ENCODE measurements around the gene SHC1. TPM values are rescaled to one million over a fixed set of nuclear protein-coding genes. Genes with fewer than 3 reads are reported as not detected.

The SHC1 gene
- total RNA-seq, 1 donor from 2014 or later, result 176 TPM

DNA sequence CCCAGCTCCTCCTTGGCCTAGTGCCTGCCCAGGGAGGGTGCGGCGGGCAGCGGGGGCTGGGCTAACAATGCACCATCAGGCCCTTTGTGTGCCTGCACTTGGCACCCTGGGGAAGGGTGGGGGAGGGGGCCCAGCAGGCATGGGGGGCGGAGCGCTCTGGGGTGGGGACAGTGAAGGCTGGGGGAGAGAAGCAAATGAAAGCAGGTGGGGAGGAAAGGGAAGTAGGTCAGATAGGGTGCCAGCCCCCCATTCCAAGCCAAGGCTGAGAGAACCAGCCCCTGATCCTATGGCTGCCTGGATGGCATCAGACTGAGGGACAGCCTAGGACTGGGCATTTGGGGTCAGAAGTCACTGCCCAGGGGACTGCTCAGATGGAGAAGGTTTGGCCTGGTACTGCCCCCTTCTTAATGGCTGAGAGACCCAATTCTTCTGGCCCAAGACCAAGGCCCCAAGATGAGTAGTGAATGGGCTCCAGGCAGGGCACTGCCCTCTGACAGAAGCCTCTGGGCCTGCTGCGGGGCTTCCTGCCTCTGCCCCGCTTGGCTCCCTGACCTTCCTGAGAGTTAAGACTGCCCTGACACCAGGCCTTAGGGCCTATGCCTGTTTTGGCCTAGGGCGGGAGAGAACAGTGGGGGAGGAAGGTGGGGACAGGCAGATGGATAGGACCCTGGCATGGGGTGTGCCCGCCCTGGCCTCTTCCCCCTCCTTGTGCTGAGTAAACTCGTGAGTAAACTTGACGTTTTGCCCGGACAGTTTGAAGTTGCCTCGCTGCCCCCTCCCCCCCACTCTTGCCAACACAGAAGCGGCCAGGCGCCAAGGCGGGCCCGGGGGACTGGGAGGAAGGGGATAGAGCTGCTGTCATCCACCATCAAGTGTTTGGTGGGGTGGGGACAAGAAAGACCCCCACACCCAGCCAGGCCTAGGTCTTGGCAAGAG, 34.8 kb upstream of the SHC1 start:
- H3K36me3 ChIP-seq (ENCODE audit: control insufficient read depth, insufficient read depth, low read length), result no peaks in the 10 kb centered on the region
- no peak for DNase-seq (ENCODE audit: low read depth)
- TF ChIP-seq, protein P1, sequence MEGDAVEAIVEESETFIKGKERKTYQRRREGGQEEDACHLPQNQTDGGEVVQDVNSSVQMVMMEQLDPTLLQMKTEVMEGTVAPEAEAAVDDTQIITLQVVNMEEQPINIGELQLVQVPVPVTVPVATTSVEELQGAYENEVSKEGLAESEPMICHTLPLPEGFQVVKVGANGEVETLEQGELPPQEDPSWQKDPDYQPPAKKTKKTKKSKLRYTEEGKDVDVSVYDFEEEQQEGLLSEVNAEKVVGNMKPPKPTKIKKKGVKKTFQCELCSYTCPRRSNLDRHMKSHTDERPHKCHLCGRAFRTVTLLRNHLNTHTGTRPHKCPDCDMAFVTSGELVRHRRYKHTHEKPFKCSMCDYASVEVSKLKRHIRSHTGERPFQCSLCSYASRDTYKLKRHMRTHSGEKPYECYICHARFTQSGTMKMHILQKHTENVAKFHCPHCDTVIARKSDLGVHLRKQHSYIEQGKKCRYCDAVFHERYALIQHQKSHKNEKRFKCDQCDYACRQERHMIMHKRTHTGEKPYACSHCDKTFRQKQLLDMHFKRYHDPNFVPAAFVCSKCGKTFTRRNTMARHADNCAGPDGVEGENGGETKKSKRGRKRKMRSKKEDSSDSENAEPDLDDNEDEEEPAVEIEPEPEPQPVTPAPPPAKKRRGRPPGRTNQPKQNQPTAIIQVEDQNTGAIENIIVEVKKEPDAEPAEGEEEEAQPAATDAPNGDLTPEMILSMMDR (IDR thresholded peaks at IDR 0.05; ENCODE audit: insufficient read depth, low read length, poor library complexity, severe bottlenecking), result no peak
- H3K4me3 ChIP-seq (ENCODE audit: low read depth, low read length), result no peak overlapping the region
- no peaks in the 10 kb centered on the region for H3K27me3 ChIP-seq (ENCODE audit: control insufficient read depth, insufficient read depth, low read length)

DNA sequence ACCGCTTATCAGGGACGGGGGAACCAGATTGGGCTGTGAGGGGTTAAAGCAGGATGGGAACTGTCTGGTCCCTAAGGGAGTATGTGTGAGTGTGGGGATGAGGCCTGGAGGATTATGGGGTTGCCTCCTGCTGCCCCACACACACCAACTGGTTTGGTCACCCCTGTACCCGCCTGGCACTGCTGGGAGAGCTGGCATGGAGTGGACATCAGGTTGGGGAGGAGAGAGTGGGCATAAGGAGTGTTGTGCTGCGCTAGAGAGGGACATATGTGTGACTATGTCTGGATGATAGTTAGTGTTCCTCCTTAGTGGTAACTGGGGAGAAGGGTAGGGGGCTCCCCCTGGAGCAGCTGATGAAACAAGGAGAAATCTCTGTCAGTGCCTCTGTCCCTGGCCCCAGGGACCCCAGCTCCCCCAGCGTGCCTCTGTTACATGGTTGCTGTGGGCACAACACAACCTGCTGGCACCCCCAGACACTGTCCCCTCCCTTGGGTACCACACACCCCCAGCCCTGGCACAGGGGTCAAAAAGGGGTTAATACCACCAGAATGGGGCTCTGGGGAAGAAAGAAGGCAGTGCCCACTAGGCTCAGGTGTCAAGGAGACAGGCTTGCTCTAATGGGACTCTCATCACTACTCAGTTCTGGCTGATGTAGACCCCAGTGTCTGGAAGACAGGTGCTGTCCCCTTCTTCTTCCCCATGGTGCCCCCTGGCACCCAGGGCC, 34.0 kb upstream of the SHC1 start:
- TF ChIP-seq, protein P1 (IDR thresholded peaks at IDR 0.05; ENCODE audit: insufficient read depth, low read length, poor library complexity, severe bottlenecking), result no peak
- Histone ChIP-seq H3K4me3 (ENCODE audit: low read depth, low read length) (peak overlapping the region; percentile 94), H3K36me3 (ENCODE audit: control insufficient read depth, insufficient read depth, low read length) (no peaks in the 10 kb centered on the region), H3K27me3 (ENCODE audit: control insufficient read depth, insufficient read depth, low read length) (no peaks in the 10 kb centered on the region)
- DNase-seq (ENCODE audit: low read depth), result no peak

DNA sequence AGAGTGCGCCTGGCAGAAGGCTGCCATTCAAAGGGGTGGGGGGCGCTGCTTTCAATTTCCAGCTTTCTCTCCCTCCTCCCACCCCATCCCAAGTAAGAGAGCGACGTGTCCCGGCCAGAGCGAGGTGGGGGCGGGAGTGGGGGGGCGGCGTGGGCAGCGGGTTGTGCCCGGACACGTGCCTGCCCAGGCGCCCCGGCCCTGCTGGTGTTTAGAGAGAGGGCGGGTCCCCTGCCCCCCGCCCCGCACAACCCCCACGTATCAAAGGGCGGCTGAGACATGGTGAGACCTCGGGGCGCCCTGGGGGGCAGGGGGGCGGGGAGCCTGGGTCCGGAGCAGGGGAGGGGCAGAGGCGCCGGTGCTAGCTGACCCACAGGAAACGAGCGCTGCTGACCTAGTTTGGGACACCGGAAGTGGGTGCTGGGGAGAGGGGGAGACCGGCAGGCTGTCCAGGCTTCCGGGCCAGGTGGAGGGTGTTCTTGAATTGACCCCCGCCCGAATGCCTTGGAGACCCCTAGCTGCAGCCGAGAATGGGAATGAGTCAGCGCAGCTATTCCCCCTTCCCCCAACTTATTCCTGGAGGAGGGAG, 33.3 kb upstream of the SHC1 start:
- Histone ChIP-seq H3K27me3 (ENCODE audit: control insufficient read depth, insufficient read depth, low read length) (no peaks in the 10 kb centered on the region), H3K36me3 (ENCODE audit: control insufficient read depth, insufficient read depth, low read length) (no peaks in the 10 kb centered on the region), H3K4me3 (ENCODE audit: low read depth, low read length) (peak overlapping the region; percentile 94)
- TF ChIP-seq, protein P1 (IDR thresholded peaks at IDR 0.05; ENCODE audit: insufficient read depth, low read length, poor library complexity, severe bottlenecking), result no peak
- no peak for DNase-seq (ENCODE audit: low read depth)

DNA sequence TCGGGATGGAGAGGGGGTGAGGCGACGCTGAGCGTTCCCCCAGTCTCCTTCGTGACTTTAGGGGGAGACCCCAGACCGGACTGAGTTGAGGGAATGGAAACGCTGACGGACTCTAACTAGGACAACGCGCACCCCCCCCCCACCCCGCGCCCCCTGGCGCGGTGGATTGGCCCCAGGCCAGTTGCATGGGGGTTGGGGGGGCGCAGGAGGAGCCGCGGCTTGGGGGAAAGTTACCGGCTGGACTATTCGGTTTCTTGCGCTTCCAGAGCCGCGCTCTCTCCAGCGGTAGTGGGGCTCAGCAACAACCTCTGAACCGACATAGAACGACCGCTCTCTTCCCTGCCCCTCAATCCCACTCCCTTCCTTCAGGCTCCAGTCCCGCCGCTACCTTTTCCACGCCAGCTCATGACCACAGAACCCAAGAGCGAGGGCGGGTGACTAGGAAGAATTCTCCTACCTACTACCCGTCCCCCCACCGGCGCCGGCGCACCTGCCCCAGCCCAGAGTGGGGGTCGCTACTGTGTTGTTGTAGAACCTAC, 32.7 kb upstream of the SHC1 start:
- H3K4me3 ChIP-seq (ENCODE audit: low read depth, low read length), result peak overlapping the region; percentile 94
- no peaks in the 10 kb centered on the region for H3K36me3 ChIP-seq (ENCODE audit: control insufficient read depth, insufficient read depth, low read length)
- TF ChIP-seq, protein P1 (IDR thresholded peaks at IDR 0.05; ENCODE audit: insufficient read depth, low read length, poor library complexity, severe bottlenecking), result no peak
- H3K27me3 ChIP-seq (ENCODE audit: control insufficient read depth, insufficient read depth, low read length), result no peaks in the 10 kb centered on the region
- no peak for DNase-seq (ENCODE audit: low read depth)

DNA sequence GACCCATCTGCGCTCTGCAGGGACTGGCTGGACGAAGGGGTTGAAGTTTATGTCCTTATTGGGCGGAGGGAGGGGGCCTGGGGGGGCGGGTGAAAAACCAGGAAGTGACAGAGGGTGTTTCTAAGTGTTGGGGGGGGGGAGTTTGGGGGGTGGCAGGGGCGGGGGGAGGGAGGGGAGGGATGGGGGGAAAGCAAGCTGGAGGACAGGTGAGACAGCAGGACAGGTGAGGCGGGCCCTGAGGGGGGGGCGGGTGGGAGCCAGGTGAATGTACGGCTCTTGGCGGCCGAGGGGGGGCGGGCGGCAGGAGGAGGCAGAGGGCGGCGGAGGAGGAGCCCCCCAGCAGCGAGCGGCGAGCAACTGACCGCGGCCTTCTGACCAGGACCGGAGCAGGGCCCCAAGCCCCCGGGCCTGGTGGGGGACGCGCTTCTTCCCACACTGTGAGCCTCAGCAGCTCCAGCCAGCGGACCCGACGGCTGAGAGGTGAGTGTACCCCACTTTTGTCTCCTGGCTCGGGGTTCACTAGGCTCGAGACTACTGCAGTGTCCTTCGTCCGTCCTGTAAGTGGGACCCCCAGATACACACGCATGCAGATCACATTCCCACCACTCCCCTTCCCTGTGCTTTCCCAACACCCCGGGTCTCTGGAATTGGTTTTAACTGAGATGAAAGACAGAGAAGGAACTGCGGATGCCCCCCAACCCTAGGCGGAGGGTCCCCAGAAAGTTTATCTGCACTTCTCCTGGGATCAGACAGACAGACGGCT, 32.1 kb upstream of the SHC1 start, which contains the start of gene ZBTB7B:
TSS of gene ZBTB7B (plus strand) at position 339 of the 763 bp plus-strand sequence. CDS start 11,859 bp downstream, outside the sequence.
- no peaks in the 10 kb centered on the region for H3K36me3 ChIP-seq (ENCODE audit: control insufficient read depth, insufficient read depth, low read length)
- H3K4me3 ChIP-seq (ENCODE audit: low read depth, low read length), result peak within 1 kb of the TSS; percentile 94
- TF ChIP-seq, protein P1 (IDR thresholded peaks at IDR 0.05; ENCODE audit: insufficient read depth, low read length, poor library complexity, severe bottlenecking), result no peak
- no peaks in the 10 kb centered on the region for H3K27me3 ChIP-seq (ENCODE audit: control insufficient read depth, insufficient read depth, low read length)
- DNase-seq (ENCODE audit: low read depth), result no peak
